CD4-positive, alpha-beta T cell treated with Interleukin-6 at 100 ng/mL for 8 hours (primary cell): ENCODE results near the gene RPUSD3.
A peak's percentile ranks its signal among the peaks of the same experiment; 100 is the strongest.

Source experiments
- DNase-seq: peaks from one replicate; pipeline ENCODE4 v3.0.0-alpha.2; 2020; ENCODE audit warnings: mixed read lengths, low spot score

Gene RPUSD3

DNA sequence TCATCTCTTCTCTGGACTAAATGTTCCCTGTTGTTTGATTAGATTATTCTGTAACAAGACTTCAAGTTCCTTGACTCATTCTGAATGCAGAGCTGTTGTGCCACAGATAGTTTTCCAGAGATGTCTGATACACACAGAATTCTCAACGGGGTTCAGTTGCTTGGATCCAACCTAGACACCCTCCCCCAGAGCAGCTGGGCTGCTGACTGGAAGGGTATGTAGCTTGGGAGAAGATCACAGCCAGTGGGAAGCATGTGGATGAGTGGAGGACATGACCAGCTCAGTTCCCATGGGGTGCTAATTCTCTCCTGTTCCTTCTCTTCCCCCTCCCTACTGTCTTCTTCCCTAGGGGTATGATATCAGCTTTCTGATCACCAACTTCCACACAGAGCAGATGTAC, 40.3 kb downstream of the RPUSD3 start:
- no peak for DNase-seq

DNA sequence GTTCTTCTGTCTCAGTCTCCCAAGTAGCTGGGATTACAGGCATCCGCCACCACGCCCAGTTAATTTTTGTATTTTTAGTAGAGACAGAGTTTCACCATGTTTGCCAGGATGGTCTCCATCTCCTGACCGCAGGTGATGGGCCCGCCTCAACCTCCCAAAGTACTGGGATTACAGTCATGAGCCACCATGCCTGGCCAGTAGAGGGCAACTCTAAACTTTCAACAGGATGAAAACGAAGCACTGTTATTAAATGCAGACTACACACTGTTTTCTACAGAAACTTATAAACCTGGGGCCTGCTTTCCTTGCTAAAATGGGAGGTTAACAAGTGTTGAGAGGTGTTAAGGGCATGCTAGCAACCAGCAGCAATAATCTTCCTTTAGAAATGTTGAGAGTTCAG, 43.3 kb downstream of the RPUSD3 start:
- no peak for DNase-seq

DNA sequence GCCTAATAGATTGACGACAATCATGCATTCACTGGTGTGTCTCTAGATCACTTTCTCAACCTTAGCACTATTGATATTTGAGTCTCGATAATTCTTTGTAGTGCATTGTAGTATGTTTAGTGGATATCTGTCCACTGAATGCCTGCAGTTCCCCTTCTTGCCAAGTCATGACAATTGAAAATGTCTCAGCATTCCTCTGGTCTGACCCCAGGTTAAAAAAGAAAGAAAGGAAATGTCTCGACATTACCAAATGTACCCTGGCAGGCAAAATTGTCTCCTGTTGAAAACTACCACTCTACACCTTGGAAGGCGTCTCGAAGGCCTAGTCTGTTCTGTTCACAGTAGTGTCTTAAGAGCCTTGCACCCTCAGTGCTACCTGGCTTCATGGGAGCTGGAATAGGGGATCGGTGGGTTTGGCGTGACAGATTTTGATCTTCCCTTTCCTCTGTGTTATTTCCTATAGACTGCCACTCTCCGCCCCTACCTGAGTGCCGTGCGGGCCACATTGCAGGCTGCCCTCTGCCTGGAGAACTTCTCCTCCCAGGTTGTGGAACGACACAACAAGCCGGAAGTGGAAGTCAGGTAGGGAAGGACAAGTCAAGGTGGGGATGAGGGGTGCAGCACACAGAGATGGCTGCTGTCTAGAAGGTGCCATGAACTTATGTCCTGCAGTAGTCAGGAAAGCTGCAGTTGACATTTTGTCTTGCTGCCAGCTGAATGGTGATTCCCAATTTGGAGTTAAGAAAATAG, 46.4 kb downstream of the RPUSD3 start:
- DNase-seq = no peak

DNA sequence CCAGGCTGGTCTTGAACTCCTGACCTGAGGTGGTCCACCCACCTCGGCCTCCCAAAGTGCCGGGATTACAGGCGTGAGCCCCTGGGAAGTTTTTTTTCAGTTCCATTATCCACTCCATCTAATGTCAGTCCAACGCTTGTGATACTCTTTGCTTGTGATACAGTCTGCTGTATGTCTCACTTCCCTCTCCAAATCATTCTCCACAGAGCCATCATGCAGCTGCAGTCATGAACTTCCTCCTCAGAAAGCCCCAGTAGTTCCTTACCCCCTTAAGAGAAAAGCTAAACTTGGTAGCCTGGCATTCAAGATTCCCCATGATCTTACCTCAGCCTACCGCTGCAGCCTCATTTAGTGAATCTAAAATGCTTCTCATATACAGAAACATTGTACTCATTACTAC, 48.6 kb downstream of the RPUSD3 start:
- no peak for DNase-seq

DNA sequence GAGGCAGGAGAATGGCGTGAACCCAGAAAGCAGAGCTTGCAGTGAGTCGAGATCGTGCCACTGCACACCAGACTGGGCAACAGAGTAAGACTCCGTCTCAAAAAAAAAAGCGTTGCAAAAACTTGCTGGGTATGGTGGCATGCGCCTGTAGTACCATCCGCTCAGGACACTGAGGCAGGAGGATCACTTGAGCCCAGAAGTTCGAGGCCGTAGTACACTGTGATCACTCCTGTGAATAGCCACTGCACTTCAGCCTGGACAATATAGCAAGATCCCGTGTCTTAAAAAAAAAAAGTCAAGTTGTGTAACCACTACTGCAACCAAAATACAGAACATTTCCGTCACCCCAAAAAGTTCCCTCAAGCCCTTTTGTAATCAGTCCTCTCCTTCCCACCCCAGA, 49.4 kb downstream of the RPUSD3 start:
- DNase-seq = no peak

- DNase-seq = no peak
These were observed 50.5 kb downstream of the RPUSD3 start for GRCh38 chr3:9793161-9793781.

GRCh38 chr3:9792405-9793160, 51.2 kb downstream of the RPUSD3 start, which contains the start of the genes ARPC4 and TADA3:
TSS of gene ARPC4 (plus strand) at chr3:9793082. CDS start at chr3:9793122, 40 bp downstream.
TSS of gene TADA3 (minus strand) at chr3:9792473. CDS start at chr3:9791466, 1,007 bp downstream.
- DNase-seq = peak; percentile 88

- DNase-seq = no peak
These were observed 51.9 kb downstream of the RPUSD3 start for GRCh38 chr3:9791790-9792404.

DNA sequence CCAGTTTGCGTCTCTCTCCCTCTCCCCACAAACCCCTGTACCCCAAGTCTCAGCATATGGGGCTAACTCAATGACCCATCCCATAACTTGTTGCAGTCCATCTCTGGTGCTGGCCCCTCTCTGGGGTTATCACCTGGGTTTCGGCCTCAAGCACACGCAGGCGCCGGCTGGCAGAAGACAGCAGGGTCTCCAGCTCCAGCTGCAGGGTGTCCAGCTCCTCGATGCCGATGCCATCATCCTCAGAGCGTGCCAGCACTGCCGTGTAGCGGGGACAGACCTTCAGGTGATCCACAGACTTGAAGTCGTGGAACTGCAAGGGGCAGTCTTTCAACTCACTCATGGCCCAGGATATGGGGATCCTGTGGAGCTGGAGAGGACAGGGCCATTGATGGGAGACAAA, 52.7 kb downstream of the RPUSD3 start:
- no peak for DNase-seq
